CD14-positive monocyte (primary cell): ENCODE results near the gene SYNE3. TPM values are rescaled to one million over a fixed set of nuclear protein-coding genes. Genes with fewer than 3 reads are reported as not detected.

Experiments used
- DNase-seq, 3 donors: peaks; one replicate each; pipeline ENCODE4 v3.0.0-alpha.2; 2011 to 2022
- H2AFZ ChIP-seq: 2 replicates; pipeline ENCODE4 v1.6.0; 2012; ENCODE audit warnings: mild to moderate bottlenecking, low read depth, low read length, inconsistent platforms; ENCODE audit not compliant: insufficient read depth, poor library complexity, severe bottlenecking
- H3K27ac ChIP-seq, 2 donors: 1 replicate in 1 of 2; 2 replicates in 1 of 2; pipeline ENCODE4 v1.5.1; 2012 to 2013; ENCODE audit warnings: low read length in 2 of 2, control low read depth in 1 of 2, inconsistent platforms in 1 of 2, low read depth in 1 of 2, mild to moderate bottlenecking in 1 of 2
- H3K27me3 ChIP-seq, 2 donors: one replicate each; pipeline versions ENCODE4 v1.6.0 to v1.6.1; 2011 to 2013; ENCODE audit warnings: low read length in 2 of 2; ENCODE audit not compliant: control insufficient read depth in 2 of 2, insufficient read depth in 2 of 2
- H3K36me3 ChIP-seq, 2 donors: replicated peaks in 1 of 2; 1 replicate in 1 of 2; 2 replicates in 1 of 2; pipeline versions ENCODE4 v1.5.1 to v1.6.1; 2012 to 2013; ENCODE audit warnings: low read length in 2 of 2, control low read depth in 1 of 2, inconsistent platforms in 1 of 2, mild to moderate bottlenecking in 1 of 2; ENCODE audit not compliant: insufficient read depth in 2 of 2, control insufficient read depth in 1 of 2
- H3K4me1 ChIP-seq, 2 donors: 1 replicate in 1 of 2; 2 replicates in 1 of 2; pipeline versions ENCODE4 v1.5.1 to v1.6.1; 2012 to 2013; ENCODE audit warnings: low read length in 2 of 2, control low read depth in 1 of 2, inconsistent platforms in 1 of 2, mild to moderate bottlenecking in 1 of 2, moderate library complexity in 1 of 2; ENCODE audit not compliant: insufficient read depth in 2 of 2, control insufficient read depth in 1 of 2
- H3K4me2 ChIP-seq: replicated peaks from 2 replicates; pipeline ENCODE3; 2012; ENCODE audit warnings: low read length, moderate library complexity, mild to moderate bottlenecking; ENCODE audit not compliant: poor library complexity, severe bottlenecking; ENCODE audit errors: extremely low read depth
- H3K4me3 ChIP-seq, 3 experiments: fragments of 200-600 bp in 1 of 3; sonication (generic) in 1 of 3; replicated peaks in 1 of 3; 1 replicate in 2 of 3; 2 replicates in 1 of 3; pipeline ENCODE4 v1.5.1; 2011 to 2013; ENCODE audit warnings: low read length in 3 of 3, mild to moderate bottlenecking in 3 of 3, control low read depth in 2 of 3, low read depth in 2 of 3, inconsistent platforms in 1 of 3, moderate library complexity in 1 of 3
- H3K79me2 ChIP-seq: 2 replicates; pipeline ENCODE4 v1.6.0; 2012; ENCODE audit warnings: mild to moderate bottlenecking, control low read depth, inconsistent platforms, low read length, moderate library complexity; ENCODE audit not compliant: insufficient read depth
- H3K9ac ChIP-seq: 2 replicates; pipeline ENCODE4 v1.6.0; 2017; ENCODE audit warnings: low read length, mild to moderate bottlenecking; ENCODE audit not compliant: insufficient read depth, poor library complexity, severe bottlenecking
- H3K9me3 ChIP-seq, 2 donors: replicated peaks in 1 of 2; 1 replicate in 1 of 2; 2 replicates in 1 of 2; pipeline versions ENCODE4 v1.5.1 to v1.6.1; 2012 to 2013; ENCODE audit warnings: low read length in 2 of 2, control low read depth in 1 of 2; ENCODE audit not compliant: control insufficient read depth in 1 of 2, insufficient read depth in 1 of 2
- H4K20me1 ChIP-seq: 2 replicates; pipeline ENCODE4 v1.6.0; 2012; ENCODE audit warnings: mild to moderate bottlenecking, low read length, control low read depth, moderate library complexity; ENCODE audit not compliant: insufficient read depth
- H3K27ac Mint-ChIP-seq, 7 donors: one replicate each; pipeline ENCODE4 v1.8.0; 2020; ENCODE audit warnings: mild to moderate bottlenecking in 7 of 7, mixed read lengths in 7 of 7, moderate library complexity in 6 of 7, inconsistent platforms in 2 of 7
- H3K27me3 Mint-ChIP-seq, 3 donors: one replicate each; pipeline ENCODE4 v1.8.0; 2021 to 2022; ENCODE audit warnings: low read depth in 3 of 3, mild to moderate bottlenecking in 3 of 3, mixed read lengths in 3 of 3, moderate library complexity in 3 of 3, inconsistent platforms in 1 of 3
- H3K36me3 Mint-ChIP-seq, 2 donors: one replicate each; pipeline ENCODE4 v1.8.0; 2020; ENCODE audit warnings: mixed read lengths in 2 of 2, inconsistent platforms in 1 of 2, mild to moderate bottlenecking in 1 of 2
- H3K4me1 Mint-ChIP-seq: one replicate; pipeline ENCODE4 v1.8.0; 2020; ENCODE audit warnings: mild to moderate bottlenecking, mixed read lengths
- H3K4me3 Mint-ChIP-seq, 2 donors: one replicate each; pipeline ENCODE4 v1.8.0; 2020; ENCODE audit warnings: mild to moderate bottlenecking in 2 of 2, mixed read lengths in 2 of 2, moderate library complexity in 1 of 2
- H3K9me3 Mint-ChIP-seq, 7 donors: one replicate each; pipeline ENCODE4 v1.8.0; 2020 to 2022; ENCODE audit warnings: mixed read lengths in 7 of 7, mild to moderate bottlenecking in 6 of 7, moderate library complexity in 6 of 7, inconsistent platforms in 2 of 7
- CTCF ChIP-seq: fragments of 200-600 bp; IDR thresholded peaks from one replicate; pipeline ENCODE4 v1.8.0; 2022; ENCODE audit warnings: antibody characterized with exemption, mild to moderate bottlenecking
- WGBS: methylation state at CpG from one replicate; pipeline ENCODE4 v1.1.5; 2013; ENCODE audit warnings: missing lambda C conversion rate; ENCODE audit not compliant: insufficient coverage; 5-methylcytosine and 5-hydroxymethylcytosine counted together
- intact Hi-C, 2 donors: fragments of 100-400 bp; cut with micrococcal nuclease; formaldehyde crosslinking; loops; one replicate each; pipeline versions ENCODE4 v1.15.0 to v1.15.1; 2023
- polyA plus RNA-seq, 3 donors: library from polyadenylated mRNA; depleted of rRNA in 1 of 3; unstranded in 2 of 3; stranded (reverse) in 1 of 3; fragments of 300-500 nt in 2 of 3; fragments of >200 nt in 1 of 3; fragmentation: Illumina TruSeq in 2 of 3; gene quantifications; 1 replicate in 2 of 3; 2 replicates in 1 of 3; pipeline ENCODE4 v1.2.3, GENCODE V29; 2012 to 2021
- small RNA-seq: library from RNA; depleted of rRNA; stranded (forward); fragments of <200 nt; gene quantifications from one replicate; pipeline ENCODE3, GENCODE V24; 2012; ENCODE audit warnings: low read depth; ENCODE audit not compliant: insufficient read length

SYNE3 gene
- polyA plus RNA-seq, 3 donors, result 2.6 to 26.1 (median 3.5) TPM

GRCh38 chr14:95467232-95467631 lies 49.2 kb downstream of the SYNE3 start:
- Histone ChIP-seq H3K4me3 (no peak overlapping the region), H2AFZ (no peak overlapping the region), H3K9me3 (no peaks in the 10 kb centered on the region), H3K4me2 (no peak overlapping the region), H3K27me3 (no peaks in the 10 kb centered on the region), H4K20me1 (peaks cover 94% of the 10 kb centered on the region), H3K4me1 (no peaks in the 10 kb centered on the region), H3K27ac (no peak overlapping the region), H3K79me2 (peaks cover 29% of the 10 kb centered on the region), H3K9ac (no peak overlapping the region), H3K36me3 (peaks cover 89 to 99% of the 10 kb centered on the region in 2 donors)
- Mint-ChIP-seq H3K4me1 (peaks cover 2% of the 10 kb centered on the region), H3K27me3 (no peaks in the 10 kb centered on the region), H3K4me3 (no peak overlapping the region), H3K9me3 (no peaks in the 10 kb centered on the region), H3K36me3 (peaks cover 82 to 95% of the 10 kb centered on the region in 2 donors), H3K27ac (peak overlapping the region in 1 of 7 donors; percentile 36)
- 100% methylated on average over 3 of the region's 6 CpGs for WGBS
- no peak for TF ChIP-seq CTCF
- intact Hi-C loops, result no loop called here
- DNase-seq, result no peak

Small RNAs within 50 kb of the gene (small RNA-seq; reads per million reads assigned to genes)
- gene SCARNA13, result 77.0 reads per million, percentile 95 among the genes with 10 or more reads in this experiment

Other genes starting within 250 kb of the SYNE3 start
- 10 to 100 TPM; 22.0 to 33.7 (median 23.2) TPM for gene CLMN, start 196.7 kb downstream of the SYNE3 start, polyA plus RNA-seq
- 10 to 100 TPM; 10.9 to 43.1 (median 31.1) TPM for gene GLRX5, start 18.4 kb upstream of the SYNE3 start, polyA plus RNA-seq
- not detected for gene TCL1B, start 169.8 kb upstream of the SYNE3 start, polyA plus RNA-seq
- gene TCL1A, start 197.5 kb upstream of the SYNE3 start, polyA plus RNA-seq, result 1 to 10 TPM; 1.0 to 1.3 (median 1.1) TPM